Heart right ventricle (tissue), 16 donors: Measurements from ENCODE around the gene CCDC88A. TPM values are rescaled to one million over a fixed set of nuclear protein-coding genes. Genes with fewer than 3 reads are reported as not detected.

Source experiments
- ATAC-seq, 8 donors: fragments of 200-7000 bp; cut with Tn5 transposase; one replicate each; pipeline ENCODE4 v1.9.1; 2020; ENCODE audit warnings: mild to moderate bottlenecking in 8 of 8, moderate library complexity in 8 of 8, moderate number of reproducible peaks in 1 of 8
- DNase-seq, 2 donors: peaks; one replicate each; pipeline ENCODE4 v3.0.0-alpha.2; 2020
- H3K27ac ChIP-seq, 10 donors: fragments of 200-600 bp; sonication (generic) in 2 of 10; one replicate each; pipeline versions ENCODE4 v1.5.0 to v1.8.0; 2020 to 2022; ENCODE audit warnings: mild to moderate bottlenecking in 3 of 10
- H3K27me3 ChIP-seq, 7 donors: fragments of 200-600 bp; one replicate each; pipeline ENCODE4 v1.8.0; 2021 to 2022; ENCODE audit warnings: mild to moderate bottlenecking in 2 of 7
- H3K36me3 ChIP-seq, 9 donors: fragments of 200-600 bp; sonication (generic) in 1 of 9; one replicate each; pipeline versions ENCODE4 v1.5.0 to v1.8.0; 2020 to 2022; ENCODE audit warnings: mild to moderate bottlenecking in 2 of 9
- H3K4me1 ChIP-seq, 9 donors: fragments of 200-600 bp; sonication (generic) in 1 of 9; one replicate each; pipeline versions ENCODE4 v1.5.0 to v1.8.0; 2020 to 2022; ENCODE audit warnings: mild to moderate bottlenecking in 4 of 9
- H3K4me3 ChIP-seq, 10 donors: fragments of 200-600 bp; sonication (generic) in 2 of 10; one replicate each; pipeline versions ENCODE4 v1.5.0 to v1.8.0; 2020 to 2022; ENCODE audit warnings: mild to moderate bottlenecking in 7 of 10, moderate library complexity in 2 of 10
- H3K9me3 ChIP-seq, 11 donors: fragments of 200-600 bp in 10 of 11; sonication (generic) in 2 of 11; one replicate each; pipeline versions ENCODE4 v1.5.0 to v1.8.0; 2013 to 2022; ENCODE audit warnings: mild to moderate bottlenecking in 2 of 11, control low read depth in 1 of 11, moderate library complexity in 1 of 11
- CTCF ChIP-seq, 9 donors: fragments of 200-600 bp; sonication (generic) in 2 of 9; IDR thresholded peaks; one replicate each; pipeline versions ENCODE4 v1.5.0 to v1.8.0; 2021 to 2022; ENCODE audit warnings: antibody characterized with exemption in 9 of 9, mild to moderate bottlenecking in 5 of 9, moderate library complexity in 1 of 9
- WGBS, 2 donors: extraction: QIAGEN DNeasy Blood & Tissue Kit; methylation state at CpG; one replicate each; pipeline ENCODE4 v1.1.7; 2013; ENCODE audit warnings: inconsistent platforms in 1 of 2; 5-methylcytosine and 5-hydroxymethylcytosine counted together
- intact Hi-C, 10 donors: fragments of 100-400 bp; cut with DNase I; formaldehyde crosslinking; loops; one replicate each; pipeline versions ENCODE4 v1.11.1 to v1.14.2; 2022
- polyA plus RNA-seq, 2 donors: library from polyadenylated mRNA; stranded (reverse); fragments of 200-250 nt; gene quantifications; one replicate each; pipeline ENCODE4 v1.2.3, GENCODE V29; 2013
- total RNA-seq, 10 donors: library from RNA; stranded (reverse); fragmentation: NEBNext Ultra II Directional in 3 of 10; extraction: Animal tissue kit (Norgen Biotek cat#: 25700) in 3 of 10; gene quantifications; one replicate each; pipeline versions ENCODE4 v1.2.1 to v1.2.4, GENCODE V29; 2021 to 2023
- donor health status: Arrhythmogenic right ventricular cardiomyopathy.
- donor health status: ischemic (EF 13 %, LVEDD 7.1; RV severe dilation, severe dysfunction).
- donor health status: healthy with polysubstance abuse.
- donor health status: DM: no; HTN: yes; CAD: no.
- donor health status: DM: no; HTN: no; CAD: no.
- donor health status: ischemic (EF 25% LVEDD 6.9; RV normal size, moderate dysfunction).
- donor health status: ischemic (EF 25% LVEDD 5.7; RV mildly dilated, moderate dysfunction).
- donor health status: healthy.
- donor health status: DM: yes; HTN: yes; CAD: no.
- donor health status: Ischemic cardiomyopathy.
- donor health status: ischemic (EF 35%, LVEDD 5.7; RV mildly dilated, moderate dysfunction).
- donor health status: nonischemic (EF 11% LVEDD 7.7; RV severe dilation, severe dysfunction).
- donor health status: DM: yes; HTN: yes; CAD: no.
- donor health status: PGD.
- donor health status: ischemic (EF 29% LVEDD 5.4; RV normal size, mild dysfunction).
- donor health status: nonischemic (EF 23%, LVEDD 6.1; RV moderate dilation, normal function).

The CCDC88A gene
- total and polyA plus RNA-seq, 12 donors, result 7.8 to 45.4 (median 22.6) TPM

DNA sequence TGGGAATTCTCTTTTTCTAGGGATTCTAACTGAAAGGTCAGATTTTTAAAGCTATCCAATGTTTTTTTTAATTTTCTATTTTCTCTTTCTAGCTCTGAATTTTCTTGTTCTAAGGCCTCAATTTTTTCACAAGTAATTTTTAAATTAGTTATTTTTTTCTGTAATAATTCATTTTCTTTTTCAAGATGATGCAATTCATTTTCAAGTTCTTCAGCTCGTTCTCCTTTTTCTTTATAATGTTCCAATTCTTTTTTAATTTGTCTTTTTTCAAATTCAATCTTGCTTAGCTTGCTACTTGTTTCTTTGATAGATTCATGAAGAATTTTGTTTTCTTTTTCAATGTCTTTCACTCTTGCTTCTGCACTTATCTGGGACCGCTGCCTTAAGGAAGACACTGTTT, 84.9 kb downstream of the CCDC88A start:
- Histone ChIP-seq H3K27ac (no peak overlapping the region), H3K4me3 (no peak overlapping the region), H3K36me3 (peaks cover 0 to 85% (median 13%) of the 10 kb centered on the region in 9 donors), H3K27me3 (no peaks in the 10 kb centered on the region), H3K4me1 (no peaks in the 10 kb centered on the region), H3K9me3 (no peaks in the 10 kb centered on the region)
- DNase-seq, result no peak
- ATAC-seq, result no peak
- WGBS, 2 donors, result 93% methylated on average over 2 of the region's 2 CpGs
- no peak for TF ChIP-seq CTCF (IDR thresholded peaks at IDR 0.05)
- intact Hi-C loops, result no loop called here

GRCh38 chr2:55330541-55331297, 88.9 kb downstream of the CCDC88A start:
- Histone ChIP-seq H3K9me3 (peaks cover 0 to 10% (median 0%) of the 10 kb centered on the region in 11 donors), H3K36me3 (peaks cover 0 to 95% (median 13%) of the 10 kb centered on the region in 9 donors), H3K27ac (no peak overlapping the region), H3K4me3 (no peak overlapping the region), H3K27me3 (no peaks in the 10 kb centered on the region), H3K4me1 (no peaks in the 10 kb centered on the region)
- intact Hi-C loops, result no loop called here
- TF ChIP-seq CTCF (IDR thresholded peaks at IDR 0.05), result no peak
- DNase-seq, result no peak
- WGBS, 2 donors, result 94% methylated on average over 1 of the region's 1 CpG
- ATAC-seq, result no peak

GRCh38 chr2:55327470-55328230, 92.0 kb downstream of the CCDC88A start:
- intact Hi-C loops, result loop anchor here in 1 of 10 donors (5.0 kb wide), 1 partner anchor 1195 kb away; no protein-coding TSS in a partner anchor
- Histone ChIP-seq H3K4me1 (no peaks in the 10 kb centered on the region), H3K27me3 (no peaks in the 10 kb centered on the region), H3K36me3 (peaks cover 0 to 86% (median 8%) of the 10 kb centered on the region in 9 donors), H3K27ac (no peak overlapping the region), H3K4me3 (no peak overlapping the region), H3K9me3 (peaks cover 0 to 14% (median 0%) of the 10 kb centered on the region in 11 donors)
- DNase-seq (no peak), ATAC-seq (no peak)
- 57 to 62% methylated on average over 3 of the region's 3 CpGs for WGBS, 2 donors
- no peak for TF ChIP-seq CTCF (IDR thresholded peaks at IDR 0.05)

GRCh38 chr2:55314985-55315384, 104.7 kb downstream of the CCDC88A start:
- 77 to 82% methylated on average over 1 of the region's 1 CpG for WGBS, 2 donors
- Histone ChIP-seq H3K27me3 (no peaks in the 10 kb centered on the region), H3K27ac (no peak overlapping the region), H3K4me1 (peaks cover 0 to 1% (median 0%) of the 10 kb centered on the region in 9 donors), H3K4me3 (no peak overlapping the region), H3K36me3 (peaks cover 0 to 97% (median 15%) of the 10 kb centered on the region in 9 donors), H3K9me3 (no peaks in the 10 kb centered on the region)
- ATAC-seq (no peak), DNase-seq (no peak)
- intact Hi-C loops, result no loop called here
- no peak for TF ChIP-seq CTCF (IDR thresholded peaks at IDR 0.05)
